ENCODE data around the gene GSX2. TPM values are rescaled to one million over a fixed set of nuclear protein-coding genes. Genes with fewer than 3 reads are reported as not detected.

Gene GSX2
- total RNA-seq, 2 experiments from 2014 or later = not detected

GRCh38 chr4:54063737-54064316, 36.1 kb upstream of the GSX2 start:
- ChIA-PET CTCF (interaction anchor here (1.9 kb wide), 1 partner anchor 50 kb away, joined by 6 read pairs; no protein-coding TSS in a partner anchor), POLR2A (interaction anchor here (1.0 to 2.6 kb wide), 6 partner anchors 29 to 697 kb away, joined by 3 to 10 read pairs (median 4); partner anchors contain the start of gene GSX2)
- TF ChIP-seq, protein P1, sequence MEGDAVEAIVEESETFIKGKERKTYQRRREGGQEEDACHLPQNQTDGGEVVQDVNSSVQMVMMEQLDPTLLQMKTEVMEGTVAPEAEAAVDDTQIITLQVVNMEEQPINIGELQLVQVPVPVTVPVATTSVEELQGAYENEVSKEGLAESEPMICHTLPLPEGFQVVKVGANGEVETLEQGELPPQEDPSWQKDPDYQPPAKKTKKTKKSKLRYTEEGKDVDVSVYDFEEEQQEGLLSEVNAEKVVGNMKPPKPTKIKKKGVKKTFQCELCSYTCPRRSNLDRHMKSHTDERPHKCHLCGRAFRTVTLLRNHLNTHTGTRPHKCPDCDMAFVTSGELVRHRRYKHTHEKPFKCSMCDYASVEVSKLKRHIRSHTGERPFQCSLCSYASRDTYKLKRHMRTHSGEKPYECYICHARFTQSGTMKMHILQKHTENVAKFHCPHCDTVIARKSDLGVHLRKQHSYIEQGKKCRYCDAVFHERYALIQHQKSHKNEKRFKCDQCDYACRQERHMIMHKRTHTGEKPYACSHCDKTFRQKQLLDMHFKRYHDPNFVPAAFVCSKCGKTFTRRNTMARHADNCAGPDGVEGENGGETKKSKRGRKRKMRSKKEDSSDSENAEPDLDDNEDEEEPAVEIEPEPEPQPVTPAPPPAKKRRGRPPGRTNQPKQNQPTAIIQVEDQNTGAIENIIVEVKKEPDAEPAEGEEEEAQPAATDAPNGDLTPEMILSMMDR (IDR thresholded peaks at IDR 0.05) = no peak
- H3K27ac Mint-ChIP-seq = peak overlapping the region; percentile 90
- H3K9me3 Mint-ChIP-seq = no peaks in the 10 kb centered on the region
- peaks cover 56% of the 10 kb centered on the region for H3K4me1 Mint-ChIP-seq (ENCODE audit: low read depth)
- DNase-seq (peak in 11 of 14 experiments; percentile 7 to 63 (median 29)), ATAC-seq (ENCODE audit: poor library complexity) (peak; percentile 21)
- H3K4me1 ChIP-seq (ENCODE audit: insufficient read depth, low read length) = peaks cover 12% of the 10 kb centered on the region
- H3K4me3 ChIP-seq (ENCODE audit: low read length) = peak overlapping the region; percentile 89
- no peaks in the 10 kb centered on the region for H3K36me3 ChIP-seq (ENCODE audit: insufficient read depth, low read length)
- no peaks in the 10 kb centered on the region for H3K27me3 ChIP-seq (ENCODE audit: control insufficient read depth in 1 of 2, insufficient read depth in 2 of 2, low read length in 2 of 2)
- peak overlapping the region; percentile 88 to 99 for H3K27ac ChIP-seq (ENCODE audit: low read depth in 1 of 2, low read length in 2 of 2)
- H3K9me3 ChIP-seq (ENCODE audit: control insufficient read depth in 1 of 2, insufficient read depth in 1 of 2, low read length in 2 of 2) = no peaks in the 10 kb centered on the region
- no peaks in the 10 kb centered on the region for H3K27me3 Mint-ChIP-seq
- peaks cover 35% of the 10 kb centered on the region for H3K36me3 Mint-ChIP-seq (ENCODE audit: low read depth)
- H3K4me3 Mint-ChIP-seq = peak overlapping the region; percentile 97
- intact Hi-C loops (cut with DNase I, micrococcal nuclease) = loop anchor here (2.0 to 10.0 kb wide), 3 partner anchors 29 to 1891 kb away; no protein-coding TSS in a partner anchor

- DNase-seq (peak; percentile 95 to 99 (median 97)), ATAC-seq (ENCODE audit: poor library complexity) (peak; percentile 89)
- Mint-ChIP-seq H3K9me3 (no peaks in the 10 kb centered on the region), H3K4me3 (peak within 1 kb of the TSS; percentile 97), H3K27ac (peak within 1 kb of the TSS; percentile 90), H3K4me1 (ENCODE audit: low read depth) (peaks cover 55% of the 10 kb centered on the region), H3K27me3 (no peaks in the 10 kb centered on the region), H3K36me3 (ENCODE audit: low read depth) (peaks cover 35% of the 10 kb centered on the region)
- Histone ChIP-seq H3K27me3 (ENCODE audit: control insufficient read depth in 1 of 2, insufficient read depth in 2 of 2, low read length in 2 of 2) (no peaks in the 10 kb centered on the region), H3K4me3 (ENCODE audit: low read length) (peak within 1 kb of the TSS; percentile 89), H3K36me3 (ENCODE audit: insufficient read depth, low read length) (no peaks in the 10 kb centered on the region), H3K27ac (ENCODE audit: low read depth in 1 of 2, low read length in 2 of 2) (peak within 1 kb of the TSS; percentile 88 to 99), H3K9me3 (ENCODE audit: control insufficient read depth in 1 of 2, insufficient read depth in 1 of 2, low read length in 2 of 2) (no peaks in the 10 kb centered on the region), H3K4me1 (ENCODE audit: insufficient read depth, low read length) (peaks cover 8% of the 10 kb centered on the region)
- ChIA-PET CTCF (no interaction called here), POLR2A (interaction anchor here (1.2 to 2.6 kb wide), 3 partner anchors 29 to 57 kb away, joined by 4 to 10 read pairs (median 8); partner anchors contain the start of gene GSX2)
- intact Hi-C loops (cut with DNase I, micrococcal nuclease) = loop anchor here (2.0 to 10.0 kb wide), 5 partner anchors 28 to 1890 kb away; no protein-coding TSS in a partner anchor
- TF ChIP-seq, protein P1 (IDR thresholded peaks at IDR 0.05) = no peak
These were observed 35.4 kb upstream of the GSX2 start, which contains the start of gene CHIC2 for GRCh38 chr4:54064317-54065111. Gene CHIC2 (minus strand): TSS chr4:54064605. CDS start chr4:54064300, 305 bp downstream.

DNA sequence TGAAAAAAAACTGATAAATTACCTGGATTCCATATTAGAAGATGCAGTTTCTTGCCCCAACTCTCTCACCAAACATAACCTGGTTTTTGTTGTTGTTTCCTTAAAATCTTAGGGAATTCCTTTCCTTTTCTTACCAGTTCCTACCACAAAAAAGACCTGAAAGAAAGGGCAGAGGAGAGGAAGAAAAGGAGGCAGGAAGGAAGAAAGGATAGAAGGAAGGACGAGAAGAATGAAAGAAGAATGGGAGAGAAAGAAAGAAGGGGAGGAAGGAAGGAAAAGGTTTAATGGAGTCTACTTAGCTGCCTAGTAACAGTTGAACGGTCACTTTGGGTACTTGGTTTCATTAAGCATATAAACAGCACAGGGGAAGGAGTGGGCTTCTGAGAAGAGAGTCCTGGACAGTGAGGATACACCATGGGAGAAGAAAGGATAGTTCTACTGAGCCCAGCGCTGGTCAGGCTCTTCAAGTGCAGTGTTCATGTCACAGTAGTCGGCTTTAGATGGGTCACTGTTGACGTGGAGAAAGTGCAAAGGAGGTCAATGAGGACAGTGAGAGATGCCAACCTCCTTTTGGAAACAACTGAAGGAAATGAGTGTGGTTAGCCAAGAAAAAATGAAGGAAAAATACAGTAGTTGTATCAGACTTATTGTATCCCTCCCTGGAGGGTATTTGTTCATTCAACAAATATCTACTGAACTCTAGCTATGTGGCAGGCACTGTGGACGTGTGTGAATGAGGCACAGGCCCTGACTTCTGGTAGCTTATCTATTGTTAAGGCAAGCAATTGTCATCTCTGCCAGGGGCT, 34.5 kb upstream of the GSX2 start:
- Histone ChIP-seq H3K36me3 (ENCODE audit: insufficient read depth, low read length) (no peaks in the 10 kb centered on the region), H3K9me3 (ENCODE audit: control insufficient read depth in 1 of 2, insufficient read depth in 1 of 2, low read length in 2 of 2) (no peaks in the 10 kb centered on the region), H3K4me3 (ENCODE audit: low read length) (peak overlapping the region; percentile 67), H3K27me3 (ENCODE audit: control insufficient read depth in 1 of 2, insufficient read depth in 2 of 2, low read length in 2 of 2) (no peaks in the 10 kb centered on the region), H3K27ac (ENCODE audit: low read depth in 1 of 2, low read length in 2 of 2) (peak overlapping the region; percentile 67 to 72), H3K4me1 (ENCODE audit: insufficient read depth, low read length) (peaks cover 8% of the 10 kb centered on the region)
- H3K36me3 Mint-ChIP-seq (ENCODE audit: low read depth) = peaks cover 27% of the 10 kb centered on the region
- H3K4me3 Mint-ChIP-seq = peak overlapping the region; percentile 86
- DNase-seq (peak in 2 of 14 experiments; percentile 7 to 16), ATAC-seq (ENCODE audit: poor library complexity) (no peak)
- H3K4me1 Mint-ChIP-seq (ENCODE audit: low read depth) = peaks cover 46% of the 10 kb centered on the region
- H3K27ac Mint-ChIP-seq = peak overlapping the region; percentile 90
- H3K27me3 Mint-ChIP-seq = no peaks in the 10 kb centered on the region
- ChIA-PET POLR2A (interaction anchor here (1.0 to 1.2 kb wide), 2 partner anchors 8 to 26 kb away, joined by 3 read pairs; no protein-coding TSS in a partner anchor), CTCF (no interaction called here)
- no peaks in the 10 kb centered on the region for H3K9me3 Mint-ChIP-seq
- TF ChIP-seq, protein P1 (IDR thresholded peaks at IDR 0.05) = no peak
- intact Hi-C loops (cut with DNase I, micrococcal nuclease) = loop anchor here (2.0 to 10.0 kb wide), 4 partner anchors 27 to 1889 kb away; no protein-coding TSS in a partner anchor
